Tibial nerve (tissue), 4 donors: ENCODE results near the gene EFHB. TPM values are rescaled to one million over a fixed set of nuclear protein-coding genes. Genes with fewer than 3 reads are reported as not detected.
"Not testable (repeated sequence)": the region's sequence is repeated elsewhere in the genome, so short reads cannot be mapped to it uniquely, and the experiment has no call there.

Experiments used
- DNase-seq, 2 donors: peaks; one replicate each; pipeline ENCODE4 v3.0.0-alpha.2; 2019; ENCODE audit warnings: low spot score in 2 of 2
- H3K27ac ChIP-seq, 4 donors: fragments of 200-600 bp; sonication (generic) in 3 of 4; one replicate each; pipeline ENCODE4 v1.5.1; 2017 to 2019; ENCODE audit warnings: mild to moderate bottlenecking in 1 of 4
- H3K27me3 ChIP-seq, 2 donors: fragments of 200-600 bp; sonication (generic) in 1 of 2; one replicate each; pipeline versions ENCODE4 v1.5.1 to v1.6.0; 2017 to 2019
- H3K36me3 ChIP-seq, 3 donors: fragments of 200-600 bp; sonication (generic); one replicate each; pipeline ENCODE4 v1.5.1; 2018 to 2019
- H3K4me1 ChIP-seq, 4 donors: fragments of 200-600 bp; sonication (generic) in 3 of 4; one replicate each; pipeline ENCODE4 v1.5.1; 2017 to 2019
- H3K4me3 ChIP-seq, 4 donors: fragments of 200-600 bp; sonication (generic) in 3 of 4; one replicate each; pipeline ENCODE4 v1.5.1; 2017 to 2019; ENCODE audit warnings: mild to moderate bottlenecking in 1 of 4, moderate library complexity in 1 of 4
- H3K9me3 ChIP-seq, 4 donors: fragments of 200-600 bp; sonication (generic) in 3 of 4; one replicate each; pipeline ENCODE4 v1.5.1; 2017 to 2019
- EP300 ChIP-seq, 2 donors: sonication (generic); formaldehyde crosslinking; IDR thresholded peaks; one replicate each; pipeline ENCODE4 v1.6.1; 2017; ENCODE audit warnings: antibody characterized with exemption in 2 of 2, mild to moderate bottlenecking in 1 of 2
- POLR2A ChIP-seq, 2 donors: fragments of 450-650 bp; IDR thresholded peaks; one replicate each; pipeline ENCODE4 v1.6.1; 2017; ENCODE audit warnings: antibody characterized with exemption in 2 of 2, mild to moderate bottlenecking in 2 of 2, moderate library complexity in 2 of 2
- WGBS, 2 donors: methylation state at CpG; one replicate each; pipeline ENCODE4 v1.1.5; 2018; 5-methylcytosine and 5-hydroxymethylcytosine counted together
- total RNA-seq, 4 donors: library from RNA; depleted of rRNA; stranded (reverse); fragments of >200 nt; gene quantifications; one replicate each; pipeline ENCODE4 v1.1.0, GENCODE V29; 2016
- TF ChIP-seq, protein P1 (sequence below), 5 experiments: fragments of 200-600 bp in 3 of 5; fragments of 450-650 bp in 2 of 5; sonication (generic) in 3 of 5; IDR thresholded peaks; one replicate each; pipeline ENCODE4 v1.5.1; 2016 to 2019; ENCODE audit warnings: antibody characterized with exemption in 5 of 5, mild to moderate bottlenecking in 3 of 5, moderate library complexity in 2 of 5

EFHB gene
- total RNA-seq, 4 donors from 2014 or later, result 0.63 to 4.4 (median 1.8) TPM

DNA sequence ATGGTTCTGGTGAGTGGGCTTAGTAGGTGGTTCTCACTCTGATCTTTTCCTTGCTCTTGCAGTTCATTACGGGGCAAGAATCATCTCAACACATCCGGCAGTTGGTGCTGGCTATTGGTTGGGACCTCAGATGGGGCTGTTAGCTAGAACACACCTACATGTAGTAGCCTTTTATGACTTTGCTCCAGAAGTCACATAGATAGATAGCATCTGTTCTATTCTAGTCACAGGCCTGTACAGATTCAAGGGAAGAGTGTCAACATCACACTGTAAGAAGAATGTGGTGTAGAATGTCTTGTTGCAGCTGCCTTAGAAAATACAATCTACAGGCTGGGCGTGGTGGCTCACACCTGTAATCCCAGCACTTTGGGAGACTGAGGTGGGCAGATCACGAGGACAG lies 27.9 kb upstream of the EFHB start:
- H3K4me1 ChIP-seq, result peaks cover 0 to 44% (median 0%) of the 10 kb centered on the region in 4 donors
- no peak overlapping the region for H3K4me3 ChIP-seq
- no peak overlapping the region for H3K27ac ChIP-seq
- no peak for TF ChIP-seq POLR2A (IDR thresholded peaks at IDR 0.05)
- TF ChIP-seq, protein P1, sequence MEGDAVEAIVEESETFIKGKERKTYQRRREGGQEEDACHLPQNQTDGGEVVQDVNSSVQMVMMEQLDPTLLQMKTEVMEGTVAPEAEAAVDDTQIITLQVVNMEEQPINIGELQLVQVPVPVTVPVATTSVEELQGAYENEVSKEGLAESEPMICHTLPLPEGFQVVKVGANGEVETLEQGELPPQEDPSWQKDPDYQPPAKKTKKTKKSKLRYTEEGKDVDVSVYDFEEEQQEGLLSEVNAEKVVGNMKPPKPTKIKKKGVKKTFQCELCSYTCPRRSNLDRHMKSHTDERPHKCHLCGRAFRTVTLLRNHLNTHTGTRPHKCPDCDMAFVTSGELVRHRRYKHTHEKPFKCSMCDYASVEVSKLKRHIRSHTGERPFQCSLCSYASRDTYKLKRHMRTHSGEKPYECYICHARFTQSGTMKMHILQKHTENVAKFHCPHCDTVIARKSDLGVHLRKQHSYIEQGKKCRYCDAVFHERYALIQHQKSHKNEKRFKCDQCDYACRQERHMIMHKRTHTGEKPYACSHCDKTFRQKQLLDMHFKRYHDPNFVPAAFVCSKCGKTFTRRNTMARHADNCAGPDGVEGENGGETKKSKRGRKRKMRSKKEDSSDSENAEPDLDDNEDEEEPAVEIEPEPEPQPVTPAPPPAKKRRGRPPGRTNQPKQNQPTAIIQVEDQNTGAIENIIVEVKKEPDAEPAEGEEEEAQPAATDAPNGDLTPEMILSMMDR (IDR thresholded peaks at IDR 0.05), result no peak
- no peak for TF ChIP-seq EP300 (IDR thresholded peaks at IDR 0.05)
- DNase-seq, result no peak
- no peaks in the 10 kb centered on the region for H3K27me3 ChIP-seq
- WGBS, 2 donors, result 93 to 99% methylated on average over 4 of the region's 4 CpGs
- H3K9me3 ChIP-seq, result no peaks in the 10 kb centered on the region
- peaks cover 0 to 19% (median 0%) of the 10 kb centered on the region in 3 donors for H3K36me3 ChIP-seq

DNA sequence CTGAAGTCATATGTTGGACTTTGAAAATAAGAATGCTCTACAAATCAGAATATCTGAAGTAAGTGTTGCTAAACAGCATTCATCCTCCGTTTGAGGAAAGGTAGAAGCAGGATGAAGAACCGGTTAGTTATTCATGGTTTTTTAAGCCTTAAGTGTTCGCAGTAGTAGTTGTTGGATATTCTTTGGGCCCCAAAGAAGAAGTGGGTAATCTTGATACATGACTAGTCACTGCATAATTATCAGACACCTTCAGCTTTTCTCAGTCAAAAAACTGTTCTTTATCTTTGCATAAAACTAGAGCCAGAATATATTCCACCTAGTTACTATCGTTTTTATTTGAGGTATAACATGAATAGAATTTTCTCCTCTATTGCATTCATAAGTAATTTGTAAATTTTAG lies 26.7 kb upstream of the EFHB start:
- Histone ChIP-seq H3K9me3 (no peaks in the 10 kb centered on the region), H3K36me3 (peaks cover 0 to 21% (median 0%) of the 10 kb centered on the region in 3 donors), H3K4me1 (peaks cover 0 to 39% (median 0%) of the 10 kb centered on the region in 4 donors), H3K4me3 (no peak overlapping the region), H3K27ac (no peak overlapping the region), H3K27me3 (no peaks in the 10 kb centered on the region)
- no peak for DNase-seq
- WGBS, 2 donors, result 87% methylated on average over 4 of the region's 4 CpGs
- TF ChIP-seq, protein P1 (IDR thresholded peaks at IDR 0.05), result no peak
- no peak for TF ChIP-seq POLR2A (IDR thresholded peaks at IDR 0.05)
- TF ChIP-seq EP300 (IDR thresholded peaks at IDR 0.05), result no peak

DNA sequence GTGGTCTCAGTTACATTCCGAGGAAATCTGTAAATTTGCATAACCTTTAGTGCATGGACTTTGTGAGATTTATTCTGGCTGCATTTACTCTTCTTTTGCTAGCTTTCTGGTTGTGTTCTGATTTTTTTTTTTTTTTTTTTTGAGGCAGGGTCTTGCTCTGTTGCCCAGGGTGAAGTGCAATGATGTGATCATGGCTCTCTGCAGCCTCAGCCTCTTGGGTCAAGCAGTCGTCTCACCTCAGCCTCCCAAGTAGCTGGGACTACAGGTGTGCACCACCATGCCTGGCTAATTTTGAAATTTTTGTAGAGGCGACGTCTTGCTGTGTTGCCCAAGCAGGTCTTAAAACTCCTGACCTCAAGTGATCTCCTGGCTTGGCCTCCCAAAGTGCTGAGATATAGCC lies 25.5 kb upstream of the EFHB start:
- WGBS, 2 donors, result 74 to 86% methylated on average over 3 to 4 of the region's 4 CpGs
- Histone ChIP-seq H3K27me3 (no peaks in the 10 kb centered on the region), H3K9me3 (no peaks in the 10 kb centered on the region), H3K27ac (no peak overlapping the region), H3K36me3 (peaks cover 0 to 28% (median 0%) of the 10 kb centered on the region in 3 donors), H3K4me1 (peaks cover 0 to 46% (median 0%) of the 10 kb centered on the region in 4 donors), H3K4me3 (no peak overlapping the region)
- no peak for DNase-seq
- TF ChIP-seq EP300 (IDR thresholded peaks at IDR 0.05), result no peak
- no peak for TF ChIP-seq POLR2A (IDR thresholded peaks at IDR 0.05)
- TF ChIP-seq, protein P1 (IDR thresholded peaks at IDR 0.05), result no peak

DNA sequence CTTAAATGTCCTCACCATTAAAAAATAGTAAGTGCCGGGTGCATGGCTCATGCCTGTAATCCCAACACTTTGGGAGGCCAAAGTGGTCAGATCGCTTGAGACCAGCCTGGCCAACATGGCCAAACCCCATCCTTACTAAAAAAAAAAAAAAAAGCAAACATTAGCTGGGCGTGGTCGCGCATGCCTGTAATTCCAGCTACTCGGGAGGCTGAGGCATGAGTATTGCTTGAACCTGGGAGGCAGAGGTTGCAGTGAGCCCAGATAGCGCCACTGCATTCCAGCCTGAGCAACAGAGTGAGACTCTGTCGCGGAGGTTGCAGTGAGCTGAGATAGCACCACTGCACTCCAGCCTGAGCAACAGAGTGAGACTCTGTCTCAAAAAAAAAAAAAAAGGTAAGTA lies 23.3 kb upstream of the EFHB start:
- not testable (repeated sequence) for H3K9me3 ChIP-seq, H3K4me3 ChIP-seq, H3K27ac ChIP-seq, H3K27me3 ChIP-seq, DNase-seq
- H3K4me1 ChIP-seq, result peaks cover 0 to 53% (median 0%) of the 10 kb centered on the region in 4 donors
- H3K36me3 ChIP-seq, result peaks cover 0 to 41% (median 0%) of the 10 kb centered on the region in 3 donors
- WGBS, 2 donors, result 87 to 88% methylated on average over 9 of the region's 9 CpGs

DNA sequence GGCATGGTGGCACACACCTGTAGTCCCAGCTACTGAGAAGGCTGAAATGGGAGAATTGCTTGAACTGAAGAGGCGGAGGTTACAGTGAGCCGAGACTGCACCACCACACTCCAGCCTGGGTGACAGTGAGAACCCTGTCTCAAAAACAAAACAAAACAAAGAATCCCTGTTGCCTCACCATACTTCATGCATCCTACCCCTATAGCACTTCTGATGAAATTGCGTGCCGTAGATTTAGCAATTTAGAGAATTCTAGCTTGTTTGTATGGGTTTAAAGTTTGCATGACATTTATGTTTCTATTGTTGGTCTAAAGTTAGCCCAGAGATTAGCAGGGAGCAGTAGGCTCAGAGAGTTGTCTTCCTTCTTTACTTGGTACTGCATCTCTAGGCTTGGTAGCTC lies 20.7 kb upstream of the EFHB start:
- Histone ChIP-seq H3K9me3 (no peaks in the 10 kb centered on the region), H3K4me3 (no peak overlapping the region), H3K36me3 (peaks cover 0 to 53% (median 0%) of the 10 kb centered on the region in 3 donors), H3K27ac (no peak overlapping the region), H3K4me1 (peaks cover 0 to 69% (median 1%) of the 10 kb centered on the region in 4 donors), H3K27me3 (no peaks in the 10 kb centered on the region)
- no peak for DNase-seq
- 75 to 80% methylated on average over 4 of the region's 4 CpGs for WGBS, 2 donors
- no peak for TF ChIP-seq EP300 (IDR thresholded peaks at IDR 0.05)
- TF ChIP-seq POLR2A (IDR thresholded peaks at IDR 0.05), result no peak
- TF ChIP-seq, protein P1 (IDR thresholded peaks at IDR 0.05), result no peak

DNA sequence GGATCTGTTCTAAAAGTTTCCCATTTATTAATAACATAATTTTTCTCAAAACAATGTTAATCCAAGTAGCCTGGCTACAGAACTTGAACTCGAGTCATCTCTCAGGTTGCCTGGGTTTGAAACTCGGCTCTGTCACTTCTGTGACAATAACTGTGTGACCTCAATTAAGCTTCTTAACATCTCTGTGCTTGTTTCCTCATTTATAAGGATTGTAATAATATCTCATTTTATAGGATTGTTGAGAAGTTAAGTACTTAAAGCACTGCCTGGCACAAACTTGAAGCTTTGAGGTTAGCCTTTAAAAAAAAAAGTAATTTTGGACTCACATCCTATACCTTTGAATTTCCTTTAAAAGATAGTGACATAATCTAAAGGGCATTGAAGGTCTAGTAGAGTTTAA lies 16.3 kb upstream of the EFHB start:
- H3K4me1 ChIP-seq, result peaks cover 0 to 68% (median 13%) of the 10 kb centered on the region in 4 donors
- TF ChIP-seq EP300 (IDR thresholded peaks at IDR 0.05) (no peak), POLR2A (IDR thresholded peaks at IDR 0.05) (no peak)
- TF ChIP-seq, protein P1 (IDR thresholded peaks at IDR 0.05), result no peak
- WGBS, 2 donors, result 78 to 84% methylated on average over 2 of the region's 2 CpGs
- peaks cover 0 to 34% (median 0%) of the 10 kb centered on the region in 3 donors for H3K36me3 ChIP-seq
- H3K27me3 ChIP-seq, result no peaks in the 10 kb centered on the region
- no peaks in the 10 kb centered on the region for H3K9me3 ChIP-seq
- no peak for DNase-seq
- H3K27ac ChIP-seq, result no peak overlapping the region
- H3K4me3 ChIP-seq, result no peak overlapping the region
